Activated T-helper 1 cell treated with anti-CD3 and anti-CD28 coated beads, Interleukin-12 subunit alpha, Interleukin-12 subunit beta, Interleukin-2, Interleukin-4 antibody, amounts not matched to agents 30 ng/mL and 10 ng/mL and 1 ng/mL, durations not matched to agents 14 hours and 24 hours and 36 hours (primary cell): ENCODE results near the gene SLC10A3. TPM values are rescaled to one million over a fixed set of nuclear protein-coding genes. Genes with fewer than 3 reads are reported as not detected.
"Not testable (repeated sequence)": the region's sequence is repeated elsewhere in the genome, so short reads cannot be mapped to it uniquely, and the experiment has no call there.

Experiments used
- DNase-seq: peaks from one replicate; pipeline ENCODE4 v3.0.0; 2021; ENCODE audit warnings: low spot score
- H3K27ac Mint-ChIP-seq: one replicate; pipeline ENCODE4 v1.8.0; 2021; ENCODE audit warnings: mild to moderate bottlenecking, mixed read lengths
- H3K27me3 Mint-ChIP-seq: one replicate; pipeline ENCODE4 v1.8.0; 2022; ENCODE audit warnings: mild to moderate bottlenecking, moderate library complexity, mixed read lengths; ENCODE audit not compliant: insufficient read depth
- H3K36me3 Mint-ChIP-seq: one replicate; pipeline ENCODE4 v1.8.0; 2021; ENCODE audit warnings: low read depth, mixed read lengths
- H3K4me1 Mint-ChIP-seq: one replicate; pipeline ENCODE4 v1.8.0; 2021; ENCODE audit warnings: low read depth, mixed read lengths
- H3K4me3 Mint-ChIP-seq: one replicate; pipeline ENCODE4 v1.8.0; 2021; ENCODE audit warnings: mild to moderate bottlenecking, moderate library complexity, mixed read lengths
- H3K9me3 Mint-ChIP-seq: one replicate; pipeline ENCODE4 v1.8.0; 2021; ENCODE audit warnings: mixed read lengths
- intact Hi-C: fragments of 100-400 bp; cut with micrococcal nuclease; formaldehyde crosslinking; loops from one replicate; pipeline ENCODE4 v1.15.1; 2024
- total RNA-seq: library from RNA; stranded (reverse); gene quantifications from 2 replicates; pipeline ENCODE4 v1.2.3, GENCODE V29; 2022

SLC10A3 gene
- total RNA-seq, 1 donor from 2014 or later: 19.9 TPM

- Mint-ChIP-seq H3K4me1 (peaks cover 11% of the 10 kb centered on the region), H3K27me3 (no peaks in the 10 kb centered on the region), H3K9me3 (no peaks in the 10 kb centered on the region), H3K36me3 (peaks cover 24% of the 10 kb centered on the region), H3K27ac (no peak overlapping the region), H3K4me3 (no peak overlapping the region)
- intact Hi-C loops: no loop called here
- DNase-seq: no peak
Observed at GRCh38 chrX:154506483-154507332, 16.3 kb upstream of the SLC10A3 start.

GRCh38 chrX:154505734-154506133 lies 15.3 kb upstream of the SLC10A3 start:
- Mint-ChIP-seq H3K27ac (no peak overlapping the region), H3K36me3 (peaks cover 18% of the 10 kb centered on the region), H3K4me1 (peaks cover 2% of the 10 kb centered on the region), H3K4me3 (no peak overlapping the region), H3K27me3 (peaks cover 2% of the 10 kb centered on the region), H3K9me3 (no peaks in the 10 kb centered on the region)
- intact Hi-C loops: no loop called here
- no peak for DNase-seq

DNA sequence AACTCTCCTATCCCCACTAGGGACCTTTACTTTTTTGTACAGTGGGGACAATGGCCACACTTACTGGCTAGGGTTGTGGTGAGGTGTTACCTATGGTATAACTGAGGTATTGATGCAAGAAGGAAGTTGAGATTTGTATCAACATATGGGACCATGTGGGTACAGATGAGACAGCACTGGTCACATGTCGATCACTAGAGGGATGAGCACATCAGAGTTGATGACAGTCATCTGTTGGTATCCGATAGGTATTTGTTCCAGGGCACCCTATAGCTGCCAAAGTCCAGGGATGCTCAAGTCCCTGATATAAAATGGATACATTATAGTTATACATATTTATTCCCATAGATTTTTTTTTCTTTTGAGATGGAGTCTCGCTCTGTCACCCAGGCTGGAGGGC lies 12.6 kb upstream of the SLC10A3 start:
- intact Hi-C loops: no loop called here
- Mint-ChIP-seq H3K4me1 (no peaks in the 10 kb centered on the region), H3K27ac (no peak overlapping the region), H3K36me3 (peaks cover 2% of the 10 kb centered on the region), H3K4me3 (no peak overlapping the region), H3K27me3 (peaks cover 2% of the 10 kb centered on the region), H3K9me3 (no peaks in the 10 kb centered on the region)
- no peak for DNase-seq

DNA sequence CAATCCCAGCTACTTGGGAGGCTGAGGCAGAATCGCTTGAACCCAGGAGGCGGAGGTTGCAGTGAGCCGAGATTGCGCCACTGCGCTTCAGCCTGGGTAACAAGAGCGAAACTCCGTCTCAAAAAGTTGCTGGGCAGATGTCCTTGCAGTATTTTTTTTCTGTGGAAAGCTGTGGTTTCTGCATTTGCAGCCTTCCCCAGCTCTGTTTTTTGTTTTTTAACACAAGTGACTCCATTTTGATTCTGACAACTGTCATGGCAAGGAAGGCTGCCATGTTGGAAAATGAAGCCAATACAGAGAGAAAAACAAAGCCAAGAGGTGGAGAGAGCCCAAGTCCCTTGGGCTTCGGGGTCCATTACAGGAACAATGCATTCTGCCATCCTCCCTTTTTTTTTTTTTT lies 11.7 kb upstream of the SLC10A3 start:
- peaks cover 2% of the 10 kb centered on the region for H3K36me3 Mint-ChIP-seq
- intact Hi-C loops: no loop called here
- no peak overlapping the region for H3K27ac Mint-ChIP-seq
- H3K4me3 Mint-ChIP-seq: no peak overlapping the region
- no peaks in the 10 kb centered on the region for H3K4me1 Mint-ChIP-seq
- peaks cover 2% of the 10 kb centered on the region for H3K27me3 Mint-ChIP-seq
- DNase-seq: no peak
- H3K9me3 Mint-ChIP-seq: no peaks in the 10 kb centered on the region

DNA sequence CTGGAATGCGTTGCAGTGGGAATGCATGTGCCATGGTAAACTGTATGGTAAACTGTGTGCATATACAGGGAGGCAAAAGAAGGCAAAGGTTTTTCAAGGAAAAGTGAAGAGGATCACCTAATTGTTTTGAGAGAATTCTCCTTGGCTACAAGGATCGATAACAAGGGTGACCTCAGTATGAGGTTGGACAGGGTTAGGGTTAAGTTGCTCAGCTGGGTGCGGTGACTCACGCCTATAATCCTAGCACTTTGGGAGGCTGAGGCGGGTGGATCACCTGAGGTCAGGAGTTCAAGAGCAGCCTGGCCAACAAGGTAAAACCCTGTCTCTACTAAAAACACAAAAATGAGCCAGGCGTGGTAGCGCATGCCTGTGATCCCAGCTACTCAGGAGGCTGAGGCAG lies 11.0 kb upstream of the SLC10A3 start:
- DNase-seq, H3K27ac Mint-ChIP-seq, H3K36me3 Mint-ChIP-seq, H3K27me3 Mint-ChIP-seq, H3K4me3 Mint-ChIP-seq, H3K9me3 Mint-ChIP-seq, H3K4me1 Mint-ChIP-seq, intact Hi-C loops: not testable (repeated sequence)

DNA sequence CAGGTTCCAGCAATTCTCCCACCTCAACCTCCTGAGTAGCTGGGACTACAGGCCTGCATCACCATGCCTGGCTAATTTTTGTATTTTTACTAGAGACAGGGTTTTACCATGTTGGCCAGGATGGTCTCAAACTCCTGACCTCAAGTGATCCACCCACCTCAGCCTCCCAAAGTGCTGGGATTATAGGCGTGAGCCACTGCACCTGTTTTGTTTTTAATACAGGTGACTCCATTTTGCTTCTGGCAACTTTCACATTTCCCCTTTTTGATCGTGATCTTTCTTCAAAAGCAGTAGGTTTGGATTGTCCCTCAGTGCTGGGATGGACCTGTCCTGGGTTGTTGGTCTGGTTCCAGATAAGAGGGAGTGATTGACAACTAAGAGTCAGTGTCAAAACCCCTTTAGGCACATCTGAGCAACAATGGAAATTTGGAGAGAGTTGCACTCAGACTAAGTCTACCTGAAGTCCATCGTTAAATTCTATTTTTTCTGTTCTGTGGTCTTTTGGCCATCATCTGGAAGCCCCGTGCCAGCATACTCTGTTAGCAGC lies 6.2 kb upstream of the SLC10A3 start:
- H3K27ac Mint-ChIP-seq, H3K4me1 Mint-ChIP-seq, H3K36me3 Mint-ChIP-seq, DNase-seq, H3K9me3 Mint-ChIP-seq, H3K4me3 Mint-ChIP-seq, intact Hi-C loops, H3K27me3 Mint-ChIP-seq: not testable (repeated sequence)

GRCh38 chrX:154495472-154495922 lies 5.1 kb upstream of the SLC10A3 start:
- Mint-ChIP-seq H3K36me3 (no peaks in the 10 kb centered on the region), H3K4me3 (no peak overlapping the region), H3K9me3 (no peaks in the 10 kb centered on the region), H3K27me3 (no peaks in the 10 kb centered on the region), H3K27ac (no peak overlapping the region), H3K4me1 (no peaks in the 10 kb centered on the region)
- no peak for DNase-seq
- intact Hi-C loops: no loop called here

- DNase-seq: no peak
- intact Hi-C loops: loop anchor here (5.0 kb wide), 1 partner anchor 38 kb away; no protein-coding TSS in a partner anchor
- no peaks in the 10 kb centered on the region for H3K36me3 Mint-ChIP-seq
- H3K9me3 Mint-ChIP-seq: no peaks in the 10 kb centered on the region
- H3K27me3 Mint-ChIP-seq: no peaks in the 10 kb centered on the region
- H3K4me1 Mint-ChIP-seq: peaks cover 2% of the 10 kb centered on the region
- no peak overlapping the region for H3K4me3 Mint-ChIP-seq
- no peak overlapping the region for H3K27ac Mint-ChIP-seq
Observed at GRCh38 chrX:154494715-154495114, 4.3 kb upstream of the SLC10A3 start.

DNA sequence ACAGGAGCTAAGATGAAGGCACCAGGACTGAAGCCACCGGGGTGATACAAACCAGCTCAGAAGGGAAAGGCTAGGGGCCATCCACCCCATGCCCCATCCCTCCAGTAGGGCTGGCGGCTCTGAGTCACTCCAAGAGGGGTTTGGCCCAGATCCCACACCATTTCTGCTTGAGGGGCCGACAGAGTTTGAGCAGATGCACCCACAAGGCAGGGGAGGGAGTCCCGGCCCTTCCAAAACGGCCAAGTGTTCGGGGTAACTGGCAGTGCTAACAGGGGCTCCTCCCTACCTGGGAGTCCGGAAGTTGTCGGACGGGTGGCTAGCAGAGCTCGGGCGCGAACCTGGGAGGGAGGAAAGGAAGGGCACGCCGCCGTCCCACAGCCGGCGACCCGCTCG lies 412 bp downstream of the SLC10A3 start:
- DNase-seq: no peak
- H3K4me1 Mint-ChIP-seq: peaks cover 10% of the 10 kb centered on the region
- H3K4me3 Mint-ChIP-seq: peak overlapping the region; percentile 90
- H3K27ac Mint-ChIP-seq: peak overlapping the region; percentile 83
- no peaks in the 10 kb centered on the region for H3K27me3 Mint-ChIP-seq
- H3K9me3 Mint-ChIP-seq: no peaks in the 10 kb centered on the region
- peaks cover 5% of the 10 kb centered on the region for H3K36me3 Mint-ChIP-seq
- intact Hi-C loops: loop anchor here (1.0 to 5.0 kb wide), 8 partner anchors 11 to 393 kb away; partner anchors contain the start of genes FAM3A, IKBKG, LAGE3 and MECP2

DNA sequence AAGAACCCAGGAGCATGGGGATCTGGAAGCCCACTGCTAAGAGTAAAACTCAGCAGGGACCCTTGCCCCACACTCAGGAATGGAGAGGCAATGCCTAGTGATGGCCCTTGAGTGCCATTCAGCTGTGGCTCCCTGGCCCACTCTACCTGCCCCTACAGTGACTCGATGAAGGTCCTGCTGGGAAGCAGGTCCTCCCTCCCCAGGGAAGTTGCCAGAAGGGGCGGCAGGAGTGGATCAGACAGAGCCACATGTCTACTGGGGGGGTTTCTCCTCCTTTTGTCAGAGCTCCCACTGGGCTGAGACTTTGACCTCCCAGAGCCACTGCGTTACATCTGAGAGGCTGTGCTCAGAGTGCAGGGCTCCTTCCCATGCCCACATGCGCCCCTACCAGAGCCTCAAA lies 1.2 kb downstream of the SLC10A3 start:
- H3K27ac Mint-ChIP-seq: no peak overlapping the region

GRCh38 chrX:154488336-154489075 lies 1.9 kb downstream of the SLC10A3 start:
- Mint-ChIP-seq H3K4me3 (peak overlapping the region; percentile 30), H3K9me3 (no peaks in the 10 kb centered on the region), H3K27ac (no peak overlapping the region), H3K36me3 (peaks cover 8% of the 10 kb centered on the region), H3K4me1 (peaks cover 11% of the 10 kb centered on the region), H3K27me3 (no peaks in the 10 kb centered on the region)
- intact Hi-C loops: no loop called here
- no peak for DNase-seq

More for the DNA sequence above, 1.2 kb downstream of the SLC10A3 start:
- DNase-seq: no peak
- H3K4me1 Mint-ChIP-seq: peaks cover 10% of the 10 kb centered on the region
- H3K27me3 Mint-ChIP-seq: no peaks in the 10 kb centered on the region
- intact Hi-C loops: no loop called here
- peak overlapping the region; percentile 90 for H3K4me3 Mint-ChIP-seq
- H3K9me3 Mint-ChIP-seq: no peaks in the 10 kb centered on the region
- peaks cover 5% of the 10 kb centered on the region for H3K36me3 Mint-ChIP-seq

- Mint-ChIP-seq H3K9me3 (no peaks in the 10 kb centered on the region), H3K27ac (no peak overlapping the region), H3K27me3 (no peaks in the 10 kb centered on the region), H3K4me1 (peaks cover 14% of the 10 kb centered on the region), H3K4me3 (peak overlapping the region; percentile 30), H3K36me3 (peaks cover 11% of the 10 kb centered on the region)
- intact Hi-C loops: no loop called here
- no peak for DNase-seq
Observed at GRCh38 chrX:154487518-154488290, 2.7 kb downstream of the SLC10A3 start.
